Esophagus squamous epithelium (tissue), 5 donors: Measurements from ENCODE around the gene CCDC187. TPM values are rescaled to one million over a fixed set of nuclear protein-coding genes. Genes with fewer than 3 reads are reported as not detected.

Source experiments
- DNase-seq: peaks from one replicate; lab custom pipeline; 2025; lab: John Stamatoyannopoulos, UW
- H3K27ac ChIP-seq, 4 donors: fragments of 200-600 bp; sonication (generic); one replicate each; pipeline ENCODE4 v1.5.1; 2016 to 2019; ENCODE audit warnings: mild to moderate bottlenecking in 1 of 4
- H3K27me3 ChIP-seq, 4 donors: fragments of 200-600 bp; sonication (generic); 1 replicate in 3 of 4; 2 replicates in 1 of 4; pipeline versions ENCODE4 v1.5.1 to v1.6.0; 2017 to 2021; ENCODE audit warnings: antibody characterized with exemption in 1 of 4
- H3K36me3 ChIP-seq, 3 donors: fragments of 200-600 bp; sonication (generic); one replicate each; pipeline ENCODE4 v1.5.1; 2016 to 2019
- H3K4me1 ChIP-seq, 3 donors: fragments of 200-600 bp; sonication (generic); one replicate each; pipeline ENCODE4 v1.5.1; 2017 to 2019
- H3K4me3 ChIP-seq, 4 donors: fragments of 200-600 bp; sonication (generic); 1 replicate in 3 of 4; 2 replicates in 1 of 4; pipeline ENCODE4 v1.5.1; 2016 to 2019; ENCODE audit warnings: mild to moderate bottlenecking in 2 of 4, moderate library complexity in 1 of 4
- H3K9me3 ChIP-seq, 3 donors: fragments of 200-600 bp; sonication (generic); one replicate each; pipeline ENCODE4 v1.5.1; 2016 to 2019
- POLR2A ChIP-seq, 4 donors: fragments of 450-650 bp; IDR thresholded peaks; one replicate each; pipeline ENCODE4 v1.6.1; 2017; ENCODE audit warnings: antibody characterized with exemption in 4 of 4, mild to moderate bottlenecking in 4 of 4, moderate library complexity in 3 of 4
- WGBS, 2 donors: methylation state at CpG; one replicate each; pipeline ENCODE4 v1.1.5; 2018; 5-methylcytosine and 5-hydroxymethylcytosine counted together
- intact Hi-C: fragments of 100-400 bp; cut with DNase I; formaldehyde crosslinking; loops from one replicate; pipeline ENCODE4 v1.15.0; 2022
- total RNA-seq, 4 donors: library from RNA; depleted of rRNA; stranded (reverse); fragments of >200 nt; gene quantifications; one replicate each; pipeline ENCODE4 v1.1.0, GENCODE V29; 2016
- TF ChIP-seq, protein P1 (sequence below), 6 experiments: fragments of 450-650 bp in 4 of 6; fragments of 200-600 bp in 2 of 6; sonication (generic) in 2 of 6; IDR thresholded peaks; one replicate each; pipeline ENCODE4 v1.5.1; 2016 to 2019; ENCODE audit warnings: antibody characterized with exemption in 6 of 6, mild to moderate bottlenecking in 4 of 6, moderate library complexity in 4 of 6
- donor health status: DM: yes; HTN: yes; CAD: no.

CCDC187 gene
- total RNA-seq, 4 donors from 2014 or later, result not detected

DNA sequence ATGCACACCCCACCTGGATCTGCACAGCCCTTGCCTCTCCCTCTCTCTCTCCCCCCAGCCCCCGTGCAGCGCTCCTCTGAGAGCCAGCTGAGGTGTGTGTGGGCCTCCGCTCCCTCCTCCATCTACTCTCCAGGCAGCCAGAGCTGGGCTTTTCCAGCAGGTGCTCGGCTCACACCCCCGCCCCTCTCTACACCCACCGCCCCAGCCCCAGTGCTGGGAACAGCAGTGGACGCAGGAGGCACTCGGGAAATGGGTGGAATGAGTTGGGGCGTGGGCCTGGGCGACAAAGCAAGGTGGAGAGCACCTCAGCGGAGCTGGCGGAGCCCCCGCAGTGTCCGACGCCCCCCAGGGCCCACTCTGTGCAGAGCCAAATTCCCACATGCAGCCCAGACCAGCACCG is 85.6 kb downstream of the CCDC187 start:
- no peak overlapping the region for H3K4me3 ChIP-seq
- peaks cover 16 to 89% (median 18%) of the 10 kb centered on the region in 3 donors for H3K36me3 ChIP-seq
- no CpG with 5 or more reads among the region's 16 CpGs for WGBS, 2 donors
- intact Hi-C loops, result no loop called here
- peaks cover 10 to 31% (median 16%) of the 10 kb centered on the region in 3 donors for H3K4me1 ChIP-seq
- TF ChIP-seq POLR2A (IDR thresholded peaks at IDR 0.05), result no peak
- TF ChIP-seq, protein P1, sequence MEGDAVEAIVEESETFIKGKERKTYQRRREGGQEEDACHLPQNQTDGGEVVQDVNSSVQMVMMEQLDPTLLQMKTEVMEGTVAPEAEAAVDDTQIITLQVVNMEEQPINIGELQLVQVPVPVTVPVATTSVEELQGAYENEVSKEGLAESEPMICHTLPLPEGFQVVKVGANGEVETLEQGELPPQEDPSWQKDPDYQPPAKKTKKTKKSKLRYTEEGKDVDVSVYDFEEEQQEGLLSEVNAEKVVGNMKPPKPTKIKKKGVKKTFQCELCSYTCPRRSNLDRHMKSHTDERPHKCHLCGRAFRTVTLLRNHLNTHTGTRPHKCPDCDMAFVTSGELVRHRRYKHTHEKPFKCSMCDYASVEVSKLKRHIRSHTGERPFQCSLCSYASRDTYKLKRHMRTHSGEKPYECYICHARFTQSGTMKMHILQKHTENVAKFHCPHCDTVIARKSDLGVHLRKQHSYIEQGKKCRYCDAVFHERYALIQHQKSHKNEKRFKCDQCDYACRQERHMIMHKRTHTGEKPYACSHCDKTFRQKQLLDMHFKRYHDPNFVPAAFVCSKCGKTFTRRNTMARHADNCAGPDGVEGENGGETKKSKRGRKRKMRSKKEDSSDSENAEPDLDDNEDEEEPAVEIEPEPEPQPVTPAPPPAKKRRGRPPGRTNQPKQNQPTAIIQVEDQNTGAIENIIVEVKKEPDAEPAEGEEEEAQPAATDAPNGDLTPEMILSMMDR (IDR thresholded peaks at IDR 0.05), result no peak
- peaks cover 0 to 49% (median 0%) of the 10 kb centered on the region in 4 donors for H3K27me3 ChIP-seq
- H3K9me3 ChIP-seq, result peaks cover 0 to 5% (median 4%) of the 10 kb centered on the region in 3 donors
- no peak for DNase-seq
- H3K27ac ChIP-seq, result no peak overlapping the region

DNA sequence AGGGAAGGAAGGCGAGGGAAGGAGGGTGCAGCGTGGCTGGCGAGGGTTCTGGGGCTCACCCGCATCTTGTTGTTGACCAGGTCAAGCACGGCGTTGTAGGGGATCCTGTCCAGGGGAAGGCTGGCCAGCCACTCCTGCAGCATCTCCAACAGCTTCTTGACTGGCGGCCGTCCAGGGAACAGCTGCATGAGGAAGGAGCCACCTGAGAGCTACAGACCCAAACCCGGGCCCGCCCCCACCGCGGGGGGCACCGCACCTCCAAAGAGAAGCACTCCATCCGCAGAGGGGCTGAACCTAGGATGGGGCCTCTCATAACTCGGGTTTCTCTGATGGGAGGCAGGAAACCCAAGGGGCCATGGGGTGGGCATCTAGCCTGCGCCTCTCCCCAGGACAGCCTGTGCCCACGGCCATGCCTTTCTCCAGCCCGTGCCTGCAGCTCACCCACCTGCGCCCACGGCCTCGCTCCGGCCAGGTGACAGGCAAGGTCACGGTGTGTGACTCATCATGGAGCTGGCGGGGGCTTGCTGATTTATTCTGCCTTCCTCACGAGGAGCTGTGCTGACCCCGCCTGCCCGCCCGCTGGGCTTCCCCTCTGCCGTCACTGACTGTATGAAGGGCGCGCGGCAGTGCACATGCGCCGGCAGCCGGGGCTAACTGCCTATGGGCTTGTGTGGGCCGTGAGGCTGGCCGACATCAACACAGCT is 87.2 kb downstream of the CCDC187 start:
- intact Hi-C loops, result no loop called here
- no peak for DNase-seq
- Histone ChIP-seq H3K27me3 (peaks cover 0 to 38% (median 0%) of the 10 kb centered on the region in 4 donors), H3K36me3 (peaks cover 12 to 89% (median 16%) of the 10 kb centered on the region in 3 donors), H3K27ac (no peak overlapping the region), H3K4me1 (peaks cover 10 to 31% (median 16%) of the 10 kb centered on the region in 3 donors), H3K4me3 (no peak overlapping the region), H3K9me3 (peaks cover 0 to 5% (median 4%) of the 10 kb centered on the region in 3 donors)
- WGBS, 2 donors, result 82 to 94% methylated on average over 7 to 9 of the region's 37 CpGs
- TF ChIP-seq POLR2A (IDR thresholded peaks at IDR 0.05), result no peak
- TF ChIP-seq, protein P1 (IDR thresholded peaks at IDR 0.05), result no peak

DNA sequence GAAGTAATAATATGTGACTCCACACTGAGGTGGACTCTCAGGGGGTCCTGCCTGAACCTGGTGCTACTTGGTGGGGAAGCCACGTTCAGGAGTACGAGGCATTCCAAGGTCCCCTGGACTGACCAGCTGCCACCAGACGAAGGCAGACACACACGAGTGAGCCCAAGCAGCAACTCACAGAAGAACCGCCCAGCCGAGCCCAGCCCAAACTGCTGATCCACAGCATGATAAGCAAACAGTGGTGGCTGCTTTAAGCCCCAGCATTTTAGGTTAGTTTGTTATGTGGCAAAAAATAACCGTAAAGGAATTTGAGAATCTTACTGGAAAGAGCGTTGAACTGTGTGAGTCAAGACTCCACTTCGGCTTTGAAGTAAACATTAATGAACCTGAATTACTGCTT is 90.2 kb downstream of the CCDC187 start:
- Histone ChIP-seq H3K9me3 (peaks cover 0 to 5% (median 4%) of the 10 kb centered on the region in 3 donors), H3K27me3 (peaks cover 0 to 31% (median 0%) of the 10 kb centered on the region in 4 donors), H3K36me3 (peaks cover 7 to 100% (median 23%) of the 10 kb centered on the region in 3 donors), H3K4me3 (no peak overlapping the region), H3K4me1 (peaks cover 0 to 5% (median 0%) of the 10 kb centered on the region in 3 donors), H3K27ac (no peak overlapping the region)
- no peak for TF ChIP-seq POLR2A (IDR thresholded peaks at IDR 0.05)
- TF ChIP-seq, protein P1 (IDR thresholded peaks at IDR 0.05), result no peak
- intact Hi-C loops, result no loop called here
- WGBS, 2 donors, result 88 to 91% methylated on average over 3 to 4 of the region's 9 CpGs
- DNase-seq, result no peak

DNA sequence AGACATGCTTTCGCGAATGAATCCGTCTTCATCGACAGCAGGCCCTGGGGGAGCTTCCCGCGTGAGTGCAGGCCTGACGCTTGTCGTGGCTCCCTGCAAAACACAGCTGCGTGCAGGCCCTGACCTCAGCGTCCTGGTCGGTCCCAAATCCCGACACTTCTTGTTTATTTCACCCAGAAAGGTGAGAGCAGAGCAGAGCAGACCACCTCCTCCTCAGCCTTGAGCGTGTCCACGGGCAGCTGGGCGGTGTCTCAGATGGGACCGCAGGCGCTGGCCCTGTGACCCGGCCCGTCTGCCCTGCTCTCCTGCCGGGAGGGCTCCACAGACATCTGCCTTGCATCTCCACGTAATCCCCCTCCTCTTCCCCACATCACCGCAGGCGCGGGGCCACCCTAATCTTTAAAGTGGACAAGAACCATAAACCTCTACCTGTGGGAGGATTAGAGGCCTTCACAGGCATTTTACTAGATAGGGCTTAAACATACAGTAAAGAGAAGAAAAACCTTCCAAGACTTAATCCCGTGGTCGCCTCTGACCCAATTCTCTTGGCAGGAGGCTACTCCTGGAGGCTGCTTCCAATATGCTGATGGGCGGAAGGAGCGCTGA is 91.4 kb downstream of the CCDC187 start:
- WGBS, 2 donors, result 80 to 87% methylated on average over 23 of the region's 28 CpGs
- Histone ChIP-seq H3K36me3 (peaks cover 7 to 99% (median 17%) of the 10 kb centered on the region in 3 donors), H3K27me3 (peaks cover 0 to 22% (median 0%) of the 10 kb centered on the region in 4 donors), H3K27ac (no peak overlapping the region), H3K9me3 (peaks cover 0 to 5% (median 4%) of the 10 kb centered on the region in 3 donors), H3K4me3 (no peak overlapping the region), H3K4me1 (no peaks in the 10 kb centered on the region)
- intact Hi-C loops, result no loop called here
- no peak for TF ChIP-seq POLR2A (IDR thresholded peaks at IDR 0.05)
- TF ChIP-seq, protein P1 (IDR thresholded peaks at IDR 0.05), result no peak
- DNase-seq, result no peak
